22Rv1 (cell line): ENCODE results near the gene SACM1L.

ENCODE experiments used
- CTCF ChIP-seq: fragments of 450-650 bp; IDR thresholded peaks from 2 replicates; pipeline ENCODE4 v1.5.1; 2017; ENCODE audit warnings: mild to moderate bottlenecking
- ZFX ChIP-seq: fragments of 450-650 bp; IDR thresholded peaks from 2 replicates; pipeline ENCODE4 v1.6.1; 2017; ENCODE audit warnings: antibody characterized with exemption, borderline replicate concordance

GRCh38 chr3:45782381-45782780 is 93.2 kb downstream of the SACM1L start:
- TF ChIP-seq CTCF (no peak), ZFX (no peak)
